GM12801 (cell line): ENCODE results near the gene DPYSL5.

Experiments used
- TF ChIP-seq, protein P1 (sequence below): IDR thresholded peaks from one replicate; pipeline ENCODE4 v1.5.1; 2011; ENCODE audit warnings: control low read depth; ENCODE audit not compliant: insufficient read length; ENCODE audit errors: extremely low read depth

Gene DPYSL5

DNA sequence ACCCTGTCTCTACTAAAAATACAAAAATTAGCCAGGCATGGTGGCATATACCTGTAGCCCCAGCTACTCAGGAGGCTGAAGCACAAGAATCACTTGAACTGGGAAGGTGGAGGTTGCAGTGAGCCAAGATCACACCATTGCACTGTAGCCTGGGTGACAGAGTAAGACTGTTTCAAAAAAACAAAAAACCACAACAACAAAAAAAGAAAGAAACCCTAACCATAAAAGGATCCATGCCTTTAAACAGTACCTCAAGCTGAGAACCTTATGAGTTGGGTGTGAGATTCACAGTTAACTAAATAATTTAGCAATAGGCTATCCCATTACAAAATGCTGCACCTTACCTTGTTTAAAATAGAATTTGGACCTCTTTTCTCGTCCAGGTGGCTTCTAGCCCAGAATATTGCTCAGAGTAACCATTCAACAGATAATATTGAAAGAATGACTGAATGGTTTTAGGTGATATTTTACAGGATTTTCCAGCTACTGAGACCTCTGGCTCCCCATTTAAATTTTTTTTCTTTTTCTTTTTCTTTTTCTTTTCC lies 6.4 kb downstream of the DPYSL5 start:
- TF ChIP-seq, protein P1, sequence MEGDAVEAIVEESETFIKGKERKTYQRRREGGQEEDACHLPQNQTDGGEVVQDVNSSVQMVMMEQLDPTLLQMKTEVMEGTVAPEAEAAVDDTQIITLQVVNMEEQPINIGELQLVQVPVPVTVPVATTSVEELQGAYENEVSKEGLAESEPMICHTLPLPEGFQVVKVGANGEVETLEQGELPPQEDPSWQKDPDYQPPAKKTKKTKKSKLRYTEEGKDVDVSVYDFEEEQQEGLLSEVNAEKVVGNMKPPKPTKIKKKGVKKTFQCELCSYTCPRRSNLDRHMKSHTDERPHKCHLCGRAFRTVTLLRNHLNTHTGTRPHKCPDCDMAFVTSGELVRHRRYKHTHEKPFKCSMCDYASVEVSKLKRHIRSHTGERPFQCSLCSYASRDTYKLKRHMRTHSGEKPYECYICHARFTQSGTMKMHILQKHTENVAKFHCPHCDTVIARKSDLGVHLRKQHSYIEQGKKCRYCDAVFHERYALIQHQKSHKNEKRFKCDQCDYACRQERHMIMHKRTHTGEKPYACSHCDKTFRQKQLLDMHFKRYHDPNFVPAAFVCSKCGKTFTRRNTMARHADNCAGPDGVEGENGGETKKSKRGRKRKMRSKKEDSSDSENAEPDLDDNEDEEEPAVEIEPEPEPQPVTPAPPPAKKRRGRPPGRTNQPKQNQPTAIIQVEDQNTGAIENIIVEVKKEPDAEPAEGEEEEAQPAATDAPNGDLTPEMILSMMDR = no peak

DNA sequence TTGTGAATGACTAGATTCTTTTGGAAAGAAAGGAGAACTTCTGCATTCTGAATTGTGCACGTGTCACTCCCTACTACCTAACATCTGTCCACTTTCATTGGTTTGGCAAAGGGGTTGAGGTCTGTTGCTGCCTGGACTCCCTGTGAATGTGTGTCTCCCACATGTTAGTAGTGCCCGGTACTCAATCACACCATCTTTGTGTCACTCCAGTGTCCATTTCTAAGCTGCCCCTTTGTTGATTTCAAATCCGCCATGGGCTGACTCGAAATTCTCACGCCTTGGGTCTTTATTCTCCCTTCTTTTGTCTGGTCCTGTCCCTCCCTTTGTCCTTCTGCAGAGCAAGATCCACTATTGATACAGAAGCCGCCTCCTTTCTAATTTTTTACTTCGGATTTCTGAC lies 7.5 kb downstream of the DPYSL5 start:
- TF ChIP-seq, protein P1 = no peak

DNA sequence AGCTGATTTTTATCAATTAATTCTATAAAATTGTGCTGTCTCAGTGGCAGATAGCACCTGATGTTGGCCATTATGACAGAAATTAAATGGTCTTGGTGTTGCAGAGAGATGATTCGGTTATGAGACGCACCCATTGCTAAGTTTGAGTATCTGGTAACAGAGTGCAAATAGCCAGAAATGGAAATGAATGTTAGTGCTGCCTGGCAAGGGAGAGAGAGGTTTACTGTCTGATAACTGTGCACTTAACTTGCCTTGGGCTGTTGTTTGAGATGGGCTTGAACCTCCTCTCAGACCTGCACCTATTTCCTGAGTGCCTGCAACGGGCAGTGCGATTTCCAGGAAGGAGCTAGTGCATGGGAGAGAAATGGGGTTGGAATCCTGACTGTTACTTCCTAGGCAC lies 11.7 kb downstream of the DPYSL5 start:
- TF ChIP-seq, protein P1 = no peak

DNA sequence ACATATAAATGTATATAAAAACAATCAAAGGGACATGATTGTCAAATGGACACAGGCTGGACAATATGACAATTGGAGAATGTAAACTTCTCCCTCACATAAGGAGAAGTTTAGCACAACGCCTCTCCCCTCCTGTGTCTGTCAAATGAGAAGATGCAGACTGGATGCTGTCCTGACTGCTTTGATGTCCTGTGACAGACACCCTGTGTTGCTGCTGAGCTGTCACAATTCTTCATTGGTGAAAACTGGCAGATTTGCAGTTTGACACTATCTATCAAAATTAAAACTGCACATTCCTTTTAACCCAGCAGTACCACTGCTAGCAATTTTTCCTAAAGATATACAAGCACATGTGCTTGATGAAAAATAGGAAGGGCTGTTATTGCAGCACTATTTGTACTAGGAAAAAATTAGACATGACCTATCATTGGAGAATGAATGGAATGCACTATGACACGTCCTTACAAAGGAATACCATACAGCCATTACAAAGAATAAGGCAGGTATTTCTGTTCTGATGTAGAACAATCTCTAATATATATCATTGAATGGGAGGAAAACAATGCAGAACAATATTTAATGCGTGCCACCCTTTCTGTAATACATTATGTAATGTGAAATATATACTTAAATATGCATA lies 12.4 kb downstream of the DPYSL5 start:
- TF ChIP-seq, protein P1 = no peak

DNA sequence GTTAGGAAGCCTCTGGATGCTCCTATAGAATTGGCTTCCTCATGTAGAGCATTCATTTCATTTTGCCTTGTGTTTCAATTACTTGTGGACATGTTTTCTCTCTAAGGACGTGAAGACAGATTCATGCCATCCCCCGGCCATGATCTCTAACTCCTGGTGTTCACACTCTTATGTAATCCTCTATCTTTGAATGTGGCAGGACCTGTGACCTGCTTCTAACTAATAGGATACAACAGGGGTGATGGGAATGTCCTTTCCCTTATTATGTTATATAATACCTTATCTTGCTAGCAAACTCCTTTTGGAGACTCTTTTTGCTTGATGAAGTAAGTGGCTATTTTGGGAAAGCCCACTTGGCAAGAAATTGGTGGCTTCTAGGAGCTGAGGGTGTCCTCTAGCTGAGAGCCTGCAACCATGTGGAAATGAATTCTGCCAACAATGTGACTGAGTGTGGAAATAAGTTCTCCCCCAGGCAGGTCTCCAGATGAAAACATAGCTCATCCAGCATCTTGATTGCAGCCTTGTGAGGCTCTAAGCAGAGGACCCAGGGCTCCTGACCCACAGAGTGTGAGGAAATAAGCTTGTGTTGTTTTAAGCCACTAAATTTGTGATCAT lies 13.8 kb downstream of the DPYSL5 start:
- TF ChIP-seq, protein P1 = no peak

DNA sequence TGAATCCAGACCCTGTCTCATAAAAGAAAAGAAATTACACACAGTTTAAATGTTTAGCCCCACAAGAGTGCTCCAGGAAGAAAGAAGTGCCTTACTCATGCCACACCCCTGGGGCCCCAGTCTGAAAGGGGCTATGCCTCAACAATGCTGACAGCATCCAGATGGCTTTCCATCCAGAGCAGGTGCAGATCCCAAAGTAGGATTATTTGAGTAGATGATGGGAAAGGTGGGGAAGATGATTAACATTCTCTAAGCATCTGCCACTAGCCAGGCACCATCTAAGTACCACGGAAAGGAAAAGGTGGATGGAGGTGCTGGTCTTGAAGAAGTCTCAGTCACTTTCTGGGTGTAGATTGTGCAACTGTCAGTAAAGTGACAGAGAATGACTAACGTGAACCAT lies 16.3 kb downstream of the DPYSL5 start:
- TF ChIP-seq, protein P1 = no peak

DNA sequence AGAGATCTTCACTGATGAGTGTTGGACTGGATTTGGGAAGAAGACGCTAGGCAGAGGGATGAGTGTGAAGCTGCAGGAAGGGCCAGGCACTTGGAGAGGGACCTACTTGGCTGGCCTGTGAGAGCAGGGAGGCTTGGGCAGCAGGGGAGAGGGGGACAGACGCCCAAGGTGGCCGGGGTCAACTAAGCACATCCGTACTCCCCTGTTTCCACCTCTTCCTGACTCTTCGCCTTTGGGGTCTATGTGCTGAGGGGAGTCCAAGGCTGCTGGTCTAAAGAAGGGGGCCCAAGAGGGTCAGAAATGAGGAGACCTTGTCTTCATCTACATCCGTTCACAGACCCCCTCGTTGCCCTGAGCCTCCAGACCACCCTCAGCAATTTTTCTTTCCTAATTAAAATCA lies 16.7 kb downstream of the DPYSL5 start:
- TF ChIP-seq, protein P1 = no peak
